ENCODE data around the gene HMOX1.

HMOX1 gene

DNA sequence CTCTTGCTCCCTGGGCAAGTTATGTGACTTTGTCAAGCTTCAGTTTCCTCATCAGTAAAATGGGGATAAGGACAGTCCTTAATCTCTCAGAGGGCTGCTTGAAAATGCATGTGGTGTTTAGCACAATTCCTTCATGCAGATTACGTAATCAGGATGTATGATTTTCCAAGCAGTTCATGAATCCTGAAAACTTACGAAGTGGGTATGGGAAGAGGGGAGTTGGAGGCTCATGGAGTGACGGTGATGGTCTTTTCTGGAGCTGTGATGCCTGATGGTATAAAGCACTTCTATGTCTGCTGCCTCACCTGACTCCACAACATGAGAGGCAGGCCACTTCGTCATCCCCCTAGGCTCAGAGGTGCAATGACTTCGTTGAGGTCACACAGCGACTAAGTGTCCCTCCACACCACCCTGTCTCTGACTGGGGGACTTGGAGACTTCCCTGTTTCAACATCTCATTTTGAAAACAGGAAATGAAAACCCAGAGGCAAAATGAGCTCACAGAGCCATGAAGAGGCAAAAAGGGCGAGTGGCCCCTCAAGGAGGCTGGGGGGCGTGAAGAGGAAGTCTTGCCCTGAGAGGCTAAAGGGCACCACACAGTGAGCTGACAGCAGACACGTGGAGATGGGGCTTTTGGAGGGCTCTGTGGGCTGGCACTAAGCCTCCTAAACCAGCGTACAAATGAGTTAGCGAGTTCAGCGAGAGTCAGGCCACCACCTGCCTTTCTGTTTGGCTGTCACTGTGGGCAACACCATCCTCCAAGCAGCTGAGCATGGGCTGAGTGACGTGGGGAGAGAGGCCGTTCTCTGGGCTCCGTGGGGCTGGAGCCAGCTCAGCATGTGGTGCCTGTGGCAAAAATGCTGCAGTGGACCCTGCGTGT is 29.1 kb downstream of the HMOX1 start:
- DNase-seq, result no peak

DNA sequence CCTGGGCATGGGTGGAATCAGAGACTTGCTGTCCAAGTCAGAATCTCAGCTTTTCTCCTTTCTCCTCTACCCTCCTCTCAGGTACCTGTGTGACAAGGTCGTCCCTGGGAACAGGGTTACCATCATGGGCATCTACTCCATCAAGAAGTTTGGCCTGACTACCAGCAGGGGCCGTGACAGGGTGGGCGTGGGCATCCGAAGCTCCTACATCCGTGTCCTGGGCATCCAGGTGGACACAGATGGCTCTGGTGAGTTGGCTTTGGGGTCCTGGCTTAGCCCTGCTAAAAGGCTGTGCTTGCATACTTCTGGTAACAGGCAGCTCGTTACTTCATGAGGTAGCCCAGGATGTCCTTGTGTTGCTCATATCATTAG is 29.8 kb downstream of the HMOX1 start:
- no peak for DNase-seq

DNA sequence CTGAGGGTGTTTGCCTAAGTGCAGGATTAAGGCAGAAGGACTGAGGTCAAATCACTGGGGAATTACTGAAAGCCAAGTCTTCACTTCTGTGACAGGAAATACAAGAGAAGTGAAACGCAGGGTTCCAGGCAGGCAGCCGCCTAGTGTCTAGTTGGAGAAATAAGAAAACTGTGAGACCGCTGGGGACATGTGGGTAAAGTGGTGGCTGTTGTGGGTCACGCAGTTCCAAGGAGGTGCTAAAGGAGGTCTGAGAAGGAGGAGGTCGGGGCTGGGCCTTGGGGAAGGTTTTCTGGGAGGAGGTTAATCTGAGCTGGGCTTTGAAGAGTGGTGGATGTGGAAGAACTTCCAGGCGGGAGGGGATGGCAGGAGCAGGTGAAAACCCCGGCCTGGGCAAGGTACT is 30.2 kb downstream of the HMOX1 start:
- no peak for DNase-seq

DNA sequence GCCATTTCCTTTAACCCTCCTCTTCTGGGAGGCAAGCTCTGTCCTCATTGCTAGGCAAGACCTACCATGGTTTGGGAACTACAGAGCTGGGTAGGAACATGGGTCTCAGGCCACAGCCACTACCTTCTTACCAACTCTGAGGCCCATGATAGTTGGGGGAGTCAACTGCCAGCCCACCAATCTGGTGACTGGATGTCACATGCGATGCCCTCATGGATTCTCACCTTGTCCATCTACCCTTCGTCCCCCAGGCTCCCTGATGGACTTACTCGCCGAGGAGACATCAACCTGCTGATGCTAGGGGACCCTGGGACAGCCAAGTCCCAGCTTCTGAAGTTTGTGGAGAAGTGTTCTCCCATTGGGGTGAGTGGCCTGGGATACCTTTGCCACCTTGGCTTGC is 32.7 kb downstream of the HMOX1 start:
- DNase-seq, result no peak

DNA sequence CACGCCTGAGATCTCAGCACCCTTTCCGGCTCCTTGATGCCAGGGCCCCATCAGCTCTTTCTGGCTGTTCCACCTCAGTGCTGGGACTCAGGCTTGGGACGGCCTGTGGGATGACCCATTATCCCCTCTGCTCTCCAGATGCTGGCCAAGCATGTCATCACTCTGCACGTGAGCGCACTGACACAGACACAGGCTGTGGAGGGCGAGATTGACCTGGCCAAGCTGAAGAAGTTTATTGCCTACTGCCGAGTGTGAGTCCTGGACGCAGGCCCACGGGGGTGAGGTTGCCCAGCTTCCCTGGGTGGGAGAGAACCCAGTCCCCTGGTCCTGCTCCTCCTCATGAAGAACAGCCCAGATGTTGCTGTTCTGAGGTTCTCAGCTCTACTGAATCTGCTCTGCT is 36.7 kb downstream of the HMOX1 start:
- no peak for DNase-seq

DNA sequence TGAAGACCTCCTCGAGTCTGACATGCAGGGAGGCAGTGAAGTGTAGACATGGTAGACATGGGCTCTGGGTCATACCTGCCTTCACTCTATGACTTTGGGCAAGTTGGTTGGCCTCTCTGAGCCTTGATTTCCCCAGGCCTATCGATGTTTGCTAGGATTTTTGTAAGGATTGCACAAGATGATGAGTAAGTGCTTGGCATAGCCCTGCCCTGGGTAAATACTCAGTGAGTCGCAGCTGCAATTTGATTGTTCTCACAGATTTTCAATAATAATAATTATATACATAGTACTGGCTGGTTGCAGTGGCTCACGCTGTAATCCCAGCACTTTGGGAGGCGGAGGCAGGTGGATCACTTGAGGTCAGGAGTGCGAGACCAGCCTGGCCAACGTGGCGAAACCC is 37.2 kb downstream of the HMOX1 start:
- DNase-seq, result no peak

DNA sequence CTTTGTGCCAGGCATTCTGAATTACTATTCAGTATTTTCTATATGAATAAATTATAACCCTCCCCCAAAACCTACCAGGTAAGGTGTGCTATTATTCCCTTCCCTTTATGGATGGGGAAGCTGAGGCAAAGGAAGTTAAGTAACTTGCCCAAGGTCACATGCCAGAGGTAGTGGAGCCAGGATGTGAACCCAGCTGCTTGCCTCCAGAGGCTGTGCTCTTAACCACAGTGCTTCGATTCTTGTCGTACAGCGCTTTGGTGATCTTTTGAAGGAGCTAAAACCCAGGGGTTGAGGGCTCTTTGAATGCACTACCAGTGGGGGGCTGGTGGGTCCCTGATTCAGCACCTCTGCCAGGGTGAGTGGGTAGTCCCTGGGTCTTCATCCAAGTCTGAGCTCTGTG is 37.8 kb downstream of the HMOX1 start:
- DNase-seq, result no peak

DNA sequence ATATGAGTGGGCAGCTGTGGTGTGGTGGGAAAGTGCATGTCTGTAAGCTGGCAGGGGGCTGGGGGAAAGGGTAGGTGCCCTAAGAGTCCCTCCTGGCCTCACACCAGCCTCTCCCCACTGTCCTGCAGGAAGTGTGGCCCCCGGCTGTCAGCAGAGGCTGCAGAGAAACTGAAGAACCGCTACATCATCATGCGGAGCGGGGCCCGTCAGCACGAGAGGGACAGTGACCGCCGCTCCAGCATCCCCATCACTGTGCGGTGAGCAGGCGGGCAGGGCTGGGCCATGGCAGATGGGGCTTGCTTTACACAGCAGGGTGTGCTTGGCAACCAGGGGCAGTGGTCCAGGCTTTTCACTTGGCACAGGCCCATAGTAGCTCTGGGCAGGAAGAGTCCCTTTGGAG is 38.9 kb downstream of the HMOX1 start:
- no peak for DNase-seq

DNA sequence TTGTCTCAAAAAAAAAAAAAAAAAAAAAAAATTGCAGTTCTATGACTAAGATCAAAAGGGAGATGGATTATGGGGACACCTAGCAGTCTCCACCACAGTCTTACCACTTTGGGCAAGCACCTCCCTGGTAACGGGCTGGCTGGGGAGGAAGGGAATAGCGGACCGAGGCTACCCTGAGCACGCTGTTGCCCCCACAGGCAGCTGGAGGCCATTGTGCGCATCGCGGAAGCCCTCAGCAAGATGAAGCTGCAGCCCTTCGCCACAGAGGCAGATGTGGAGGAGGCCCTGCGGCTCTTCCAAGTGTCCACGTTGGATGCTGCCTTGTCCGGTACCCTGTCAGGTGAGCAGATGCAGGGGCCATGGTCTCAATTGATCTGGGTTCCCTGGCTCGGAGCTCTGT is 40.2 kb downstream of the HMOX1 start:
- DNase-seq, result no peak

DNA sequence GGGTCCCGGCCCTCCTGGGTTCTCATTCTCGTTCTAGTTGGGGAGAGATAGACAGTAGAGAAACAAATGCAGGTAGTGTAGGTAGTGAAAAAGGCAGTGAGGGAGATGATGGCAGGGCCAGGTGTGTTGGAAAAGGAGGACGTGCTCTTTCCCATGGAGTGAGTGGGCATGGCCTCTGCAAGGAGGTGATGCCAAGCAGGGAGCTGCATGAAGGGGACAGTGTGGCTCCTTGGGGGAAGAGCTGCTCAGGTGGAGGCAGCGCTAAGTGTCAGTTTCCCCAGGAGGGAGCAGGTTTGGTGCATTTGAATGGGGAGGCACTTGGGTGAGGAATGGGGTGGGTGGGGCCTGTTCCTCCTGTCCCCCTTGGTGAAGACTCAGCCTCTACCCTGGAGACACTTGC is 41.2 kb downstream of the HMOX1 start:
- DNase-seq, result no peak

DNA sequence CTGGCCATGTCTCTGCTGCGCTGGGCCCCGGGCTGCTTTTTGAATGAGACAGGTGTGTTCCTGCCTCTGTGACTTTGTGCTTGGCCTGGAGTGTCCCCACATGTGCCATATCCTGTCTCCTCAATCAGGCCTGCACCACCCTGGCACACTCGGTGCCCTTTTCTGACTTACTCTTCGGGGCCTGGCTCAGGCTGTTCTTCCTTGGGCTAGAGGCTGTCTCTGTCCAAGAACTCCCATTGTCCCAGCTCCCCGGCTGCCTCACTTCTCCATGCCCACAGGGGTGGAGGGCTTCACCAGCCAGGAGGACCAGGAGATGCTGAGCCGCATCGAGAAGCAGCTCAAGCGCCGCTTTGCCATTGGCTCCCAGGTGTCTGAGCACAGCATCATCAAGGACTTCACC is 42.0 kb downstream of the HMOX1 start:
- no peak for DNase-seq

DNA sequence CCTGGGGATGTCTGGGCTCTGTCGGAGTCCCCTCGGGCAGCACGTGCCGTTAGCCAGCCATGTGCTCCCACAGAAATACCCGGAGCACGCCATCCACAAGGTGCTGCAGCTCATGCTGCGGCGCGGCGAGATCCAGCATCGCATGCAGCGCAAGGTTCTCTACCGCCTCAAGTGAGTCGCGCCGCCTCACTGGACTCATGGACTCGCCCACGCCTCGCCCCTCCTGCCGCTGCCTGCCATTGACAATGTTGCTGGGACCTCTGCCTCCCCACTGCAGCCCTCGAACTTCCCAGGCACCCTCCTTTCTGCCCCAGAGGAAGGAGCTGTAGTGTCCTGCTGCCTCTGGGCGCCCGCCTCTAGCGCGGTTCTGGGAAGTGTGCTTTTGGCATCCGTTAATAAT is 43.2 kb downstream of the HMOX1 start:
- no peak for DNase-seq

DNA sequence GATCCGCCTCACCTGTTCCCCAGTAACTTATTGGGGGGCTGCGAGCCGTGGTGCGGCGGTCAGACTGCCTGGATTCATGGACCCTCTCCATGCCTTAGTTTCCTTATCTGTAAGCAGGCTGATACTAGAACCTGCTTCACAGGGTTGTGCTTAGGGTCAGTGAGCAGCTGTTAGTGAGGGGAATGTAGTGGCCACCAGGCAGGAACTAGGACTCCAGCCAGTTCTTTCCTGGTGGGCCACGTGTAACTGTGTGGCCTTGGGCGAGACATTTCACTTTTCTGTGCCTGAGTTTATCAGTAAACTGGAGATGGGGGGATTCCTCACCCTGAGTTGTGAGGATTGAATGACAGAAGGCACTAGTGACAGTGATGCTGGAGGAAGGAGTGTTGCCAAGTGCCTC is 43.9 kb downstream of the HMOX1 start:
- no peak for DNase-seq

DNA sequence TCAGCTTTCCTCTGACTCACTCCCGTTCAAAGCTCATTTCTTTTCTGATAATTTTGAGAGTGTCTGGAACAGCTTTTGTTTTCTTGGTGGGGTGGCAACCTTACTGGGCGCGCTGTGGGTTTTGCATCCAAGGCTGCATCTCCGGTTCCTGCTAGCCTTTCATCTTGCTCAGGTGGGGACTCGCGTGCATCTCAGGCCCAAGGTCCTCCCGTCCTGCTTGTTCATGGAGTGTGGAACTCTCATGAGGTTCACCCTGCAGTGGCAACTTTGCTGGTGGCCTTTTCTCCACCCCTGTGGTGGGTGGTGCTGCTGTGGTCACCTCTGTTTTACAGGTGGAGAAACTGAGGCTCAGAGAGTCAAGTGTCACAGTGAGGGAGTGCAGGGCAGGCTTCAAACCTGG is 44.6 kb downstream of the HMOX1 start:
- no peak for DNase-seq

DNA sequence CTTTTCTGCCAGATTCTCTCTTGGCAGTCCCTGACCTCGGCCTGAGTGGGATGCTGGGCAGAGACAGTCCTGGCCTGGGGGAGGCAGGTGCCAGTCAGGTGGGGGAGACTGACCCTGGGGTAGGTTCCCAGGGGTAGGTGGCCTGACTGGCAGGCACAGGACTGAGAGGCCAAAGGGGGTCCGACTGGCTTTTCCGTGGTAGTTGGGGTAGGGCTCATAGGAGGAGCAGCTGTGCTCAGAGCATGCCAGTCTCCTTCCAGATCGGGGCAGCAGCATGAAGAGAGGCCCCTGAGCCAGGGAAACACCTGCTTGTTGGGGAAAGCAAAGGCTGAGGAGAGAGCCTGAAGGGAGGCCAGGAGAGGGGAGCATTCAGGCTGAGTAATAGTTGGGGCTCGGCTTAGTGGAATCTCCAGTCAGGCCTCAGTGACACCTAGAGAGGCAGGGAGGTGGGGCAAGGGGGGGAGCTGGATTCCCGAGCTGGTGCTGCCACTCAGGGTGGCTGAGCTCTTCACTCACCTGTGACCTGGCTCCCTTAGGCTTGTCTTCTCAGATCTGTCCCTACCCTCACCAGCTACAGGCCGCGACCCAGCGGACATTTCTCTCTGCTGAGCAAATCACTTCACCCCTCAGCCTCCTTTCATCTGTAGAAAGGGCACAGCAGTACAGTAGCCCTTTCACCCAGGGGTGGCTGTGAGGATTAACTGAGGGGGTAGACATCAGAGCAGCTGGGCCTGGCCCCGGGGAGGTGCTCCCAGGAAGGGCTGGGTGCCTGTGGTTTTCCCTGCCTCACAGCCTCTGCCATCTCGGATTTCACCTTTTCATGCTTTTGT is 45.3 kb downstream of the HMOX1 start:
- no peak for DNase-seq

DNA sequence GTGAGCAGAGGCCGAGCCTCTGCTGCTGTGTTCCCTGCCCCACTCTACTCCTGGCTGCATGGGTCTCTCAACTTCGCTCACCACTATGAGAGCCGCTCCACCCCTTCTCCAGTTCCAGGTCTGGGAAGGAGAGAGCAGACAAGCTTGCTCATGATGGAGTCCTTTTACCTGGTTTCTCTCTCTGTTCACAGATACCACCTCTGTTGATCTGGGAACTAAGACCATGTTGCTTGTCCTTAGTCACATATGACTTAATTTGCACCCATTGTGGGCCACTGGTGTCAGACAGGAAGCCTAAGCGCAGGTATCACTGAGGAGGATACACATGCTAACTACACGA is 45.9 kb downstream of the HMOX1 start:
- DNase-seq, result no peak

DNA sequence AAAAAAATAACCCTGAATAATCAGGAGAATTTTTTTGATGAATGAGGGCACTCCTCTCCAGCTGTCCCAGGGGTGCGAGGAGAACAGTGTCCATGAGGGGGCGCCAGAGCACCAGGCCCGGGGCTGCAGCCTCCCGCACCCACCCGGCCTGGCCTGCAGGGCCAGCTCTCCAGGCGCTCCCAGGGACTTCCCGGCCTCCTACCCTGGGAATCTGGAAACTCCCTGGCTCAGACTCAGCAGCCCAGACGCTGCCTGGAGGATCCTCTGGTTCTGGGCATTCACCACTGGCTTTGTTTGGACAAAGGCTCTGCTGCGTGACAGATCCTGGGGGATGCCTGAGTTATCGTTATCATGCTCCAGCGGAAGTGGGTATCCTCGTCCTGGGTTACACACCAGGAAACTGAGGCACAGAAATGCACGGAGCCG is 50.0 kb downstream of the HMOX1 start:
- DNase-seq, result peak; percentile 1

DNA sequence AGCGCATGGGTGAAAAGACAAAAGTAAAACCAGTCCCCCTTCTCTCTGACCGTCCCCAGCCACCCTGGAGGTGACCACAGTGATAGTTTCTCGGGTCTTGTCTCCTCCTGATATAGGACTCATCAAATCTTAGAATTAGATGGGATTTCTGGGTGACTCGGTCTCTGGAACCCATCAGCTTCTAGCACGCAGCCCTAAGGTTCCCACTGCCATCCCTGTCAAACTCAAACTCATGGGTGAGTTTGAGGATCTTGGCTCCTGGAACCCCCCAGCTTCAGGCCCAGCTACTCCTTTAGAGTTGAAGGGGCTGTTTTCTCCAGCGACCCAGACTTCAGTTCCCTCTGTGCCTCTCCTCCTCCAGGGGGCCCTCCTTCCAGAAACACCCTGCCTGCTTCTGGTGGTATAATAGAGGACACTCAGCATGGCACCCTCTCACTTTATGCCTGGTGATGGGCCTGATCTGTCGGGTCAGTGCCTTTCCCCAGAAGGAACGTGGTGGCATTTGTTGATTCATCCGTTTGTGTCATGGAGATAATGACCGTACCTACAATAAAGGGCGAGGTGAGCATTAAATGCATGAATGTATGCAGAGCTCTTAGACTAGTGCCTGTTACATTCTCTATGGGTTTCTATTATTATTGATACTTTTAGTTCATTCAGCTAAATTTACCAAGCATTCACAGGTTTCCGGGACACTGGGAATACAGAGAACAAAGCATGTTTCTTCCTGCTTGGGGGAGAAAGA is 50.8 kb downstream of the HMOX1 start:
- DNase-seq, result no peak

DNA sequence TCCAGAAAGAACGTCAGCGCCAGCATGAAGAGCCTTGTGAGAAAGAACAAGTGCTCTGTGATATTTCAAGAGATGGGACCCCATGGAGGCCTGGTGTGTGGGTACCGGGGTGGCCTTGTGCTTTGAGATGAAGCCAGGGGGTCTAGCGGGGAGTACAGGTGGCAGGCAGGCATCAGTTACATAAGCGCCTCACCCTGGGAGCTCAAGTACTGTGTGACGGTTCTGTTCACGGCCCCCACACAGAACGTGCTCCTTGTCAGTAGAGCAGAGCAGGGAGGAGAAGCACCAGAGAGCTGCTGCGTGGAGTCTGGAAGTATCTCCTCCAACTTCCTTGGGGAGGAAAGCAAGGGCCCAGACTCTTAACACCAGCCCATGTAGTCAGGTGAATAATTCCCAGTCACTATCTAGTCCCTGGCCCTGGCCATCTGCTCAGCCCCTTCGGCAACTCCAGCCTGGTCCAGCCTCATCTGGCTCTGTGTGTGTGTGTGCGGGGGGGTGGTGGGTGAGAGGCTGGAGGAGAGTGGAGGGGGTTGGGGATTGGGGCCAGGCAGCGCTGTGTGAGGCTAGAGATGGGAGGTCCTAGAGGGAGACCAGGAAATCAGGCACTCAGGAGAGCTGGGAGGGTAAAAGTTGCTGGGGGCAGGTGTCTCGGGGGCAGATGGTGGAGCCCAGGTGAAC is 51.5 kb downstream of the HMOX1 start:
- no peak for DNase-seq

DNA sequence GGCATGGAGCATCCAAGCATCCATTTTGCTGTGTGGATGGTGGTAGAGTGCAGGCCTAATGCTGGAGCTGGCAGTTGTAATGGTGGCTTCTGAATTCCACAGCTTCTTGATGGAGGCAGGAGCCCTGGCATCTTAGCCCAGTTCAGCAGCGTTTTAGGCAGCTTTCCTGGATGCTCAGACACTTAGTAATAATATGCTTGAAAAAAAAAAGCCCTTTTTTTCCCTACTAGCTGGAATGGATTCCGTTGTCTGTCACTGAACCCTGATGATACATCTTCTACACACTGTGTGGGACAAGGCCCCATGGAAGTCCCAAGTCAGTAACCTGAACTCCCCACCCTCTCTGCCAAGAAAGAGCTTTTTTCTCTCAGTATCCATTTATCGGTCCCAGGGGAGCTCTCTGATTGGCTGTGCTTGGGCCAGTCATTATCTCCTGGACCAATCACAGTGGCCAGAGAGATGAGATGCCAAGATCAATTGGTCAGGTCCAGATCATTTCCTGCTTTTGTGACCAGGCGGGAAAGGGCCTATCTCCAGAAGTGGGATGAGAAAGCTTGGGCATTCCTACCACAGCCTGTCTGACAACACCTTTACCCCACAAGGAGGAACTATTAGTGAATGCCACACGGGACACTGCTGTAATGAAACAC is 53.3 kb downstream of the HMOX1 start:
- DNase-seq, result no peak

DNA sequence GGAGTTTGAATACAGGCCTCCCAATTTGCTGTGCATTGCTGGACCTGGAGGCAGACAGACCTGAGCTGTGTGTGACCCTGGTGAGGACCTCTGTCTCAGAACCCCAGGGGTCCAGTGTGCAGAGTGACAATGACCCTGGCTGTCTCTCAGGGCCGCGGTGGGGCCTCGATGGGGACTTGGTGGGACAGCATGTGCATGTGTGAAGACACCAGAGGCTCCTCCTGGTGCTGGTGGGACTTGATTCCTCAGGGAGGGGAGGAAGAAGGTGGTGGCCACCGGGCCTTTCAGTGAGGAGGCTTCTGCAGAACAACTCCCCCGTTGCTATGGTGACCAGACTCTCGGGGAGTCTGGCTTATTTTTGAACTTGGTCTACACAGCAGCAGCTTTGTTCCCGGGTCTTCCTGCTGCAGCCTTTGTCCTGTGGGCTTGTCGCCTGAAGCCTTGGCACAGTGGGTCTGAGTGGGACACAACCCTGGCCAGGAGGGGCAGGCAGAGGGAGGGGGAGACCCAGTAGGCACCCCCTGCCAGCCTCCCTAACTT is 54.4 kb downstream of the HMOX1 start:
- no peak for DNase-seq

DNA sequence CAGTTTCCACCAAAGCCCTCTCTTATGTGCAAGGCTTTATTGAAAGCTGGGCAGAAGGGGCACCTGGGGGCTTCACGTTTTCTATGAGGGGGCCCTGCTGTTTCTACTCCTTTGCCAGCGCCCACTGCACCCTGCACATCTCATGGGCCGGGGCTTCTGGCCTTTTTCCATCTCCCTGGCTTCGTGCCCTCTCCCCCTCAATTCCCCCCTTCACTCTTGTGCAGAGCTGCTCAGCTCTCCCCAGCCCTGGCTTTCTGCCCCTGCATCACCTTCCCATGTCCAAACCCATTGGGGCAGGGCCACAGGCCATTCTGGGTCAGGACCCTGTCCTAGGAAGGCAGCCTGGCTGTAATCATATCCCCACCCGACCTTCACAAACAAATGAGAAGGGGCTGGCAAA is 55.5 kb downstream of the HMOX1 start:
- DNase-seq, result no peak
